ENCODE results near the gene SCUBE3.

Gene SCUBE3

GRCh38 chr6:35278708-35279107, 65.0 kb downstream of the SCUBE3 start:
- no peak for DNase-seq

- no peak for DNase-seq
Measured at GRCh38 chr6:35280903-35281302, 67.1 kb downstream of the SCUBE3 start.

DNA sequence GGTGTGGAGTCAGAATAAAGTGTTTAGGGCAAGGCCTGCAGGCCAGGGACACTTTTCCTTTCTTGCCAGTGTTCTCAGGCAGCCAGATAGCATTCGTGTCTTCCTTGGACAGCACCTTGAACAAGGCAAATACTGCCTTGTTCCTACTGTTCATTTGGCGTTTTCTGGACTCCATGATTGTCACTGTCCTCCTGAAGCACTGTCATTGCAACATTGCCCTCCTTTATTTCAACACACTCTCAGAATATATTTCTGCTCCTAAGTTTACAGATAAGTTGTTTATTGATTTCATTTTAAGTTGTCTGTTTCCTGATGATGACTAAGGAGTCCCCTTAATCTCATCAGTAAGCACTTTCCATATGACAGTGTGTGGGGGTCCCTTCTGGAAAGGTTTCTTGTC, 68.7 kb downstream of the SCUBE3 start:
- no peak for DNase-seq

DNA sequence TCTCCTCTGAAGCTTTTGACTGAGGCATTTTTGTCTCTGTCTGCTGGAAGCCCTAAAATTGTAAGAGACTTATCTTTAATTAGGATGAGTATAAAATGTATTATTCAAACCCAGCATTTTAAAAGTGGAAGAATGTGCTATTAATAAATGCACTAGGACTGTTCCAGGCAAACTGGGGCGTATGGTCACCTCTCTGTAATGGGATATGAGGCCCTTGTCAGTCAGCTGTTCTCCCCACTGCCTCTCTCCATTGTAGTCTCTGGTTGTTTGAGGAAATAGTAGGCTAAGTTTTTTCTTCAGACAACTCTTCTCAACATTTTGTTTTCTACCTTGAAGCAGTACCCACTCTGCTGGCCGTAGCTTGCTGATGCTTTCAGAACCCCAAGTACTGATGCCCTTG, 69.6 kb downstream of the SCUBE3 start:
- DNase-seq, result no peak

- DNase-seq, result no peak
Measured at GRCh38 chr6:35287671-35288396, 74.1 kb downstream of the SCUBE3 start.

- no peak for DNase-seq
Measured at GRCh38 chr6:35288834-35289233, 75.1 kb downstream of the SCUBE3 start.

DNA sequence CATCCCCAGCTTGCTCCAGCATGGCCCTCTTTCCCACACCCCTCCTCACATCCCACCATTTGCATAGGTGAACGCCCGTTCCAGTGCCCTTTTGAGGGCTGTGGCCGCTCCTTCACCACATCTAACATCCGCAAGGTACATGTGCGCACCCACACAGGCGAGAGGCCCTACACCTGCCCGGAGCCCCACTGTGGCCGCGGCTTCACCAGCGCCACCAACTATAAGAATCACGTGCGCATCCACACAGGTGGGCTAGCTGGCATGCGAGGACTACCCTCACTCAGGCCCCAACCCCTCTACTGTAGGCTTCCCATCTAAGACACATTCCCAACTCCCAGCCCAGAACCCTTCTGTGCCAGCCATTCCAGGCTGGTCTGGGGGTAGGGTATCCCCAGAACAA, 77.7 kb downstream of the SCUBE3 start:
- DNase-seq, result no peak

DNA sequence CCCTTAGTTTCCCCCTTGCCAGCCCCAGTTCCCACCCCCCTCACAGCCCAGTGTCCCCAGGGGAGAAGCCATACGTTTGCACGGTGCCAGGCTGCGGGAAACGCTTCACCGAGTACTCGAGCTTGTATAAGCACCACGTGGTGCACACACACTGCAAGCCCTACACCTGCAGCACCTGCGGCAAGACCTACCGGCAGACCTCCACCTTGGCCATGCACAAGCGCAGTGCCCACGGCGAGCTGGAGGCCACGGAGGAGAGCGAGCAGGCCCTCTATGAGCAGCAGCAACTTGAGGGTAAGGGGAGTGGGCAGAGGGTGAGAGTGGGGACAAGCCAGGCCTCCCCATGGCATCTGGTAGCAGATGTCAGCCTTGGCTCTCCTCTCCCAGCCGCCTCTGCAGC, 78.7 kb downstream of the SCUBE3 start:
- DNase-seq, result no peak

DNA sequence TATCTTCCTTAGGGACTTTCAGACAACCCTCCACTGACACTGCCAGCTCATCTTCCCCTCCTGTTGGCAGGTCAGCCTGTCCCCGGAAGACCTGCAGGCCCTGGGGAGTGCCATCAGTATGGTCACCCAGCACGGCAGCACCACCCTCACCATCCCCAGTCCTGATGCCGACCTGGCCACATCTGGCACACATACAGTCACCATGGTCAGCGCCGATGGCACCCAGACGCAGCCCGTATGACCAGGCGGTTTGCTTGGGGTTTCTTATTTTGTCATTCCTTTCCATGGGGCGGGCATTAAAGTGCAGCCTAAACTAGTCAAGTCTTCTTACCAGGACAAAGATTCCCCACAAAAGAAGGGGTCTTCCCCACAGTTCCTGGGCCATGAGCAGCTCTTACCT, 79.9 kb downstream of the SCUBE3 start:
- DNase-seq, result no peak

GRCh38 chr6:35294308-35294945, 80.7 kb downstream of the SCUBE3 start:
- no peak for DNase-seq

DNA sequence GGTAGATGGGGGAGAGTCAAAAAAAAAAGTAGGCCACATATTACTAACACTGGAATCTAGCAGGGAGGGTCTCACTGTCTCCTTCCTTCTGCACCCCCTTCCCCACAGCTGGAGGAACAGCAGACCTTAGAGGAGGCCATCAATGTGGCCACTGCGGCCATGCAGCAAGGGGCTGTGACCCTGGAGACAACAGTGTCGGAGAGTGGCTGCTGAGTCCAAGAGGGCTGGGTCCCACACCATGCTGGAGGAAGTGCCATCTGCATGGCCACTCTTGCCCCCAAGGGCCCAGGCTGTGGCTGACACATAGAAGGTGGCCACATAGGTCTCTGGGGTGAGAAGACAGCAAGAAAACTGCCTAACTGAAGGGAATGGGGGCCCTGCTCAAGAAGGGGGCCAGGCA, 81.3 kb downstream of the SCUBE3 start:
- DNase-seq, result no peak

GRCh38 chr6:35295521-35296315, 82.0 kb downstream of the SCUBE3 start:
- DNase-seq, result no peak

DNA sequence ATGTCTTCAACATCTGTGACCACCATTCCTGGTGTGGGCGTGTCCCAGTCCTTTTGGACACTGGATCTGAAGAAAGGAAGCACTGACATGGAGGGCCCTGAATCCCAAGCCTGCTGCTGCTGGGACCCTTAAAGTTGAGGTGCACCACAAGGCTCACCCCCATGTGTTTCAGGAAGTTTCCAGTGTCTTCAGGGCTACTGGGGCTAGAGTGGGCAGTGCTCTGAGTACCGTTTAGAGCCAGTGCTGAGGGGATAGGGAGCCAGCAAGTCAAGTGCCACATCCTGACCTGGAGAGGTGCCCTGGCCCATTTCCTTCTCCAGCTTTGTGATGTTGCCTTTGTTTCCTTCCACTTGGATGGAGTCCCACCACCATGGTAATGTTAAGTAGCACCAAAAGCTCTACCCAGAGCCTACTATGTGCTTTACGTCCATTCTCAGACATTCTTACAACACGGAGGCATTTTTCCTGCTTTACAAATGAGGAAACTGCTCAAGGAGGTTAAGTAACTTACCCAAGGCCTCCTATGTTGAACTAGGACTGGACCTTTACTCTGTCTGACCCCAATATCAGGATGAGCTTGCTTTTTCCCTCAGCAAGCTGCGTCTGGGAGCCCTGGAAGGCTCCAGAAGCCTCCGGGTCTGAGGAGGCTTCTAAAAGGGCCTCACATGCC, 83.3 kb downstream of the SCUBE3 start:
- no peak for DNase-seq

GRCh38 chr6:35297601-35298481, 84.1 kb downstream of the SCUBE3 start, which contains the start of gene DEF6:
DEF6 (plus strand) TSS chr6:35297818; CDS start chr6:35297857, 39 bp downstream.
- DNase-seq, result no peak

GRCh38 chr6:35298625-35299140, 84.9 kb downstream of the SCUBE3 start:
- no peak for DNase-seq

GRCh38 chr6:35299674-35300073, 85.9 kb downstream of the SCUBE3 start:
- no peak for DNase-seq

DNA sequence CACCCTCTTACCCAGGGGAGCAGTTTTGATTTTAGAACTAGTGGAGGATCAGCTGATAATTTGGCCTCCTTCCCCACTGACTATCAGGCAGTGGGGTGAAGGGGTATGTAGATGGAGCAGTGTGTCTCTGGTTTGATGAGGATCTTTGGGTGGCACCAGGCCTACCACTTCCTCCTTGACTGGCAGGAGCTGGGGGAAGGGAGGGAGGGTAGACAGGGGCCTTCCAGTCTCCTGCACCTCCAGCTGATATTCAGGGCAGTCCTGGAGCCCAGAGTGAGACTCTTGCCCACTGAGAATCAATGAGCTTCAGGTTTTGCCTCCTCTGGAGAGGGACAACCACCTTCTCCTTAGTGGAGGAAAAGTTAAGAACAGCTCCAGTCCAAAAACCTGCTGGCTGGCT, 87.1 kb downstream of the SCUBE3 start:
- no peak for DNase-seq
